ENCODE results near the gene PPIP5K2.
"Not testable (repeated sequence)": the region's sequence is repeated elsewhere in the genome, so short reads cannot be mapped to it uniquely, and the experiment has no call there.

Gene PPIP5K2

GRCh38 chr5:103126557-103126956 is 6.5 kb downstream of the PPIP5K2 start:
- DNase-seq, result no peak

GRCh38 chr5:103127292-103127817 is 7.3 kb downstream of the PPIP5K2 start:
- no peak for DNase-seq

- no peak for DNase-seq
Observed at GRCh38 chr5:103128202-103128601, 8.1 kb downstream of the PPIP5K2 start.

GRCh38 chr5:103132684-103133083 is 12.6 kb downstream of the PPIP5K2 start:
- DNase-seq, result no peak

GRCh38 chr5:103133231-103133630 is 13.1 kb downstream of the PPIP5K2 start:
- DNase-seq, result no peak

GRCh38 chr5:103135461-103135860 is 15.4 kb downstream of the PPIP5K2 start:
- no peak for DNase-seq

GRCh38 chr5:103138202-103138690 is 18.1 kb downstream of the PPIP5K2 start:
- no peak for DNase-seq

- DNase-seq, result peak; percentile 71
Observed at GRCh38 chr5:103139264-103139865, 19.3 kb downstream of the PPIP5K2 start.

GRCh38 chr5:103142132-103142531 is 22.0 kb downstream of the PPIP5K2 start:
- DNase-seq, result not testable (repeated sequence)

- no peak for DNase-seq
Observed at GRCh38 chr5:103145196-103145595, 25.1 kb downstream of the PPIP5K2 start.

- DNase-seq, result no peak
Observed at GRCh38 chr5:103148213-103148612, 28.1 kb downstream of the PPIP5K2 start.

- no peak for DNase-seq
Observed at GRCh38 chr5:103151156-103151555, 31.1 kb downstream of the PPIP5K2 start.

GRCh38 chr5:103166706-103167105 is 46.6 kb downstream of the PPIP5K2 start:
- no peak for DNase-seq

GRCh38 chr5:103174147-103174546 is 54.0 kb downstream of the PPIP5K2 start:
- no peak for DNase-seq

GRCh38 chr5:103177543-103177942 is 57.4 kb downstream of the PPIP5K2 start:
- DNase-seq, result no peak

- DNase-seq, result no peak
Observed at GRCh38 chr5:103178167-103178566, 58.1 kb downstream of the PPIP5K2 start.

GRCh38 chr5:103186152-103186551 is 66.1 kb downstream of the PPIP5K2 start:
- no peak for DNase-seq

GRCh38 chr5:103188436-103188835 is 68.3 kb downstream of the PPIP5K2 start:
- no peak for DNase-seq

- DNase-seq, result no peak
Observed at GRCh38 chr5:103203226-103203625, 83.1 kb downstream of the PPIP5K2 start.

GRCh38 chr5:103204990-103205389 is 84.9 kb downstream of the PPIP5K2 start:
- DNase-seq, result not testable (repeated sequence)

GRCh38 chr5:103205991-103206700 is 86.0 kb downstream of the PPIP5K2 start:
- DNase-seq, result no peak

GRCh38 chr5:103207011-103207410 is 86.9 kb downstream of the PPIP5K2 start:
- no peak for DNase-seq

- no peak for DNase-seq
Observed at GRCh38 chr5:103207653-103208052, 87.6 kb downstream of the PPIP5K2 start.

- DNase-seq, result no peak
Observed at GRCh38 chr5:103208460-103208859, 88.4 kb downstream of the PPIP5K2 start.

Measured in stimulated activated CD4-positive, alpha-beta T cell treated with anti-CD3 and anti-CD28 coated beads, Interleukin-12 subunit alpha, Interleukin-12 subunit beta, amount 100 ng/mL, for 4 hours (primary cell).